Esophagus muscularis mucosa (tissue), 4 donors: ENCODE data around the gene RPS14. TPM values are rescaled to one million over a fixed set of nuclear protein-coding genes. Genes with fewer than 3 reads are reported as not detected.

Experiments
- DNase-seq: peaks from one replicate; pipeline ENCODE4 v3.0.0-alpha.2; 2017; ENCODE audit errors: extremely low spot score
- H3K27ac ChIP-seq, 4 donors: fragments of 200-600 bp; sonication (generic); replicated peaks in 1 of 4; 1 replicate in 3 of 4; 2 replicates in 1 of 4; pipeline ENCODE4 v1.5.1; 2016 to 2019; ENCODE audit warnings: mild to moderate bottlenecking in 1 of 4
- H3K27me3 ChIP-seq, 4 donors: fragments of 200-600 bp; sonication (generic); one replicate each; pipeline versions ENCODE4 v1.5.1 to v1.6.0; 2016 to 2019
- H3K36me3 ChIP-seq, 4 donors: fragments of 200-600 bp; sonication (generic); one replicate each; pipeline ENCODE4 v1.5.1; 2016 to 2019
- H3K4me1 ChIP-seq, 4 donors: fragments of 200-600 bp; sonication (generic); one replicate each; pipeline ENCODE4 v1.5.1; 2016 to 2019
- H3K4me3 ChIP-seq, 4 donors: fragments of 200-600 bp; sonication (generic); 1 replicate in 2 of 4; 2 replicates in 2 of 4; pipeline ENCODE4 v1.5.1; 2016 to 2019; ENCODE audit warnings: mild to moderate bottlenecking in 4 of 4, moderate library complexity in 1 of 4
- H3K9me3 ChIP-seq, 4 donors: fragments of 200-600 bp; sonication (generic); 1 replicate in 3 of 4; 2 replicates in 1 of 4; pipeline ENCODE4 v1.5.1; 2016 to 2019
- EP300 ChIP-seq: sonication (generic); formaldehyde crosslinking; IDR thresholded peaks from one replicate; pipeline ENCODE4 v1.6.1; 2017; ENCODE audit warnings: antibody characterized with exemption
- POLR2A ChIP-seq: fragments of 450-650 bp; IDR thresholded peaks from one replicate; pipeline ENCODE4 v1.6.1; 2017; ENCODE audit warnings: antibody characterized with exemption, moderate library complexity, mild to moderate bottlenecking, low read depth
- POLR2AphosphoS5 ChIP-seq, 2 donors: sonication (generic); formaldehyde crosslinking; IDR thresholded peaks; one replicate each; pipeline ENCODE4 v1.6.1; 2017; ENCODE audit warnings: antibody characterized with exemption in 2 of 2
- WGBS: methylation state at CpG from one replicate; pipeline ENCODE4 v1.1.5; 2018; 5-methylcytosine and 5-hydroxymethylcytosine counted together
- intact Hi-C: fragments of 100-400 bp; cut with DNase I; formaldehyde crosslinking; loops from one replicate; pipeline ENCODE4 v1.15.1; 2023
- total RNA-seq, 4 donors: library from RNA; depleted of rRNA; stranded (reverse); fragments of >200 nt; gene quantifications; one replicate each; pipeline versions ENCODE4 v1.1.0 to v1.2.1, GENCODE V29; 2016
- TF ChIP-seq, protein P1 (sequence below), 3 experiments: fragments of 200-600 bp in 2 of 3; fragments of 450-650 bp in 1 of 3; sonication (generic) in 2 of 3; IDR thresholded peaks; one replicate each; pipeline ENCODE4 v1.5.1; 2017 to 2019; ENCODE audit warnings: antibody characterized with exemption in 3 of 3, mild to moderate bottlenecking in 2 of 3, moderate library complexity in 1 of 3

RPS14 gene
- total RNA-seq, 4 donors from 2014 or later = 1,492 to 3,727 (median 2,626) TPM

GRCh38 chr5:150491876-150492275, 42.3 kb upstream of the RPS14 start:
- no peaks in the 10 kb centered on the region for H3K9me3 ChIP-seq
- peaks cover 0 to 5% (median 0%) of the 10 kb centered on the region in 4 donors for H3K36me3 ChIP-seq
- H3K4me3 ChIP-seq = no peak overlapping the region
- H3K27me3 ChIP-seq = no peaks in the 10 kb centered on the region
- H3K4me1 ChIP-seq = peaks cover 70 to 96% (median 86%) of the 10 kb centered on the region in 4 donors
- H3K27ac ChIP-seq = peak overlapping the region; percentile 95 to 97 (median 96)
- whole genome bisulfite sequencing = 82% methylated on average over 3 of the region's 4 CpGs
- no peak for DNase-seq
- intact Hi-C loops = no loop called here
- TF ChIP-seq, protein P1, sequence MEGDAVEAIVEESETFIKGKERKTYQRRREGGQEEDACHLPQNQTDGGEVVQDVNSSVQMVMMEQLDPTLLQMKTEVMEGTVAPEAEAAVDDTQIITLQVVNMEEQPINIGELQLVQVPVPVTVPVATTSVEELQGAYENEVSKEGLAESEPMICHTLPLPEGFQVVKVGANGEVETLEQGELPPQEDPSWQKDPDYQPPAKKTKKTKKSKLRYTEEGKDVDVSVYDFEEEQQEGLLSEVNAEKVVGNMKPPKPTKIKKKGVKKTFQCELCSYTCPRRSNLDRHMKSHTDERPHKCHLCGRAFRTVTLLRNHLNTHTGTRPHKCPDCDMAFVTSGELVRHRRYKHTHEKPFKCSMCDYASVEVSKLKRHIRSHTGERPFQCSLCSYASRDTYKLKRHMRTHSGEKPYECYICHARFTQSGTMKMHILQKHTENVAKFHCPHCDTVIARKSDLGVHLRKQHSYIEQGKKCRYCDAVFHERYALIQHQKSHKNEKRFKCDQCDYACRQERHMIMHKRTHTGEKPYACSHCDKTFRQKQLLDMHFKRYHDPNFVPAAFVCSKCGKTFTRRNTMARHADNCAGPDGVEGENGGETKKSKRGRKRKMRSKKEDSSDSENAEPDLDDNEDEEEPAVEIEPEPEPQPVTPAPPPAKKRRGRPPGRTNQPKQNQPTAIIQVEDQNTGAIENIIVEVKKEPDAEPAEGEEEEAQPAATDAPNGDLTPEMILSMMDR (IDR thresholded peaks at IDR 0.05) = no peak
- TF ChIP-seq POLR2A (no peak), POLR2AphosphoS5 (IDR thresholded peaks at IDR 0.05) (no peak), EP300 (no peak)

- Histone ChIP-seq H3K36me3 (peaks cover 0 to 5% (median 0%) of the 10 kb centered on the region in 4 donors), H3K4me1 (peaks cover 62 to 87% (median 78%) of the 10 kb centered on the region in 4 donors), H3K9me3 (no peaks in the 10 kb centered on the region), H3K27me3 (no peaks in the 10 kb centered on the region), H3K27ac (peak overlapping the region; percentile 95 to 97 (median 96)), H3K4me3 (no peak overlapping the region)
- TF ChIP-seq EP300 = no peak
- no peak for TF ChIP-seq POLR2A
- TF ChIP-seq, protein P1 (IDR thresholded peaks at IDR 0.05) = no peak
- TF ChIP-seq POLR2AphosphoS5 (IDR thresholded peaks at IDR 0.05) = no peak
- DNase-seq = no peak
- 31% methylated on average over 1 of the region's 1 CpG for WGBS
- intact Hi-C loops = no loop called here
These were observed 41.2 kb upstream of the RPS14 start for GRCh38 chr5:150490754-150491153.

DNA sequence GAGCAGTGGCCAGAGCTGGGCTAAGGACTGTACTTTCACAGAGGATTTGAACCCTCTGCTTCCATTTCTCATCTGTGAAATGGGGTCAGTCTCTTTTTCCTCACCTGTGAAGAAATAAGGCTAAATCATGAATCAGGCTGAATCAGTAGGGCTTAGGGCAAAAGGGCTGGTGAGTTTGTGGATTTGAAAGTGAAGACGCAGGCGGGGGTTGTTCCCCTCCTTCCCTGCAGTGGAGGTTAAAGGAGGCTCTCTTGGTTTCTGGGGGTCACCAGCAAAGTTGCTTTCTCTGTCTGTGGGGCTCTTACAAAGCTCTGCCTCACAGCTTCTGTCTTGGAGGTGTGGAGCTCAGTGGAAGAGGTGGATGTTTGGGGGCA, 40.7 kb upstream of the RPS14 start:
- Histone ChIP-seq H3K27me3 (no peaks in the 10 kb centered on the region), H3K4me1 (peaks cover 65 to 85% (median 79%) of the 10 kb centered on the region in 4 donors), H3K36me3 (peaks cover 0 to 5% (median 0%) of the 10 kb centered on the region in 4 donors), H3K27ac (peak overlapping the region; percentile 95 to 97 (median 96)), H3K9me3 (no peaks in the 10 kb centered on the region), H3K4me3 (no peak overlapping the region)
- intact Hi-C loops = no loop called here
- TF ChIP-seq POLR2A (no peak), EP300 (no peak), POLR2AphosphoS5 (IDR thresholded peaks at IDR 0.05) (no peak)
- TF ChIP-seq, protein P1 (IDR thresholded peaks at IDR 0.05) = no peak
- DNase-seq = no peak
- 74% methylated on average over 2 of the region's 2 CpGs for WGBS

DNA sequence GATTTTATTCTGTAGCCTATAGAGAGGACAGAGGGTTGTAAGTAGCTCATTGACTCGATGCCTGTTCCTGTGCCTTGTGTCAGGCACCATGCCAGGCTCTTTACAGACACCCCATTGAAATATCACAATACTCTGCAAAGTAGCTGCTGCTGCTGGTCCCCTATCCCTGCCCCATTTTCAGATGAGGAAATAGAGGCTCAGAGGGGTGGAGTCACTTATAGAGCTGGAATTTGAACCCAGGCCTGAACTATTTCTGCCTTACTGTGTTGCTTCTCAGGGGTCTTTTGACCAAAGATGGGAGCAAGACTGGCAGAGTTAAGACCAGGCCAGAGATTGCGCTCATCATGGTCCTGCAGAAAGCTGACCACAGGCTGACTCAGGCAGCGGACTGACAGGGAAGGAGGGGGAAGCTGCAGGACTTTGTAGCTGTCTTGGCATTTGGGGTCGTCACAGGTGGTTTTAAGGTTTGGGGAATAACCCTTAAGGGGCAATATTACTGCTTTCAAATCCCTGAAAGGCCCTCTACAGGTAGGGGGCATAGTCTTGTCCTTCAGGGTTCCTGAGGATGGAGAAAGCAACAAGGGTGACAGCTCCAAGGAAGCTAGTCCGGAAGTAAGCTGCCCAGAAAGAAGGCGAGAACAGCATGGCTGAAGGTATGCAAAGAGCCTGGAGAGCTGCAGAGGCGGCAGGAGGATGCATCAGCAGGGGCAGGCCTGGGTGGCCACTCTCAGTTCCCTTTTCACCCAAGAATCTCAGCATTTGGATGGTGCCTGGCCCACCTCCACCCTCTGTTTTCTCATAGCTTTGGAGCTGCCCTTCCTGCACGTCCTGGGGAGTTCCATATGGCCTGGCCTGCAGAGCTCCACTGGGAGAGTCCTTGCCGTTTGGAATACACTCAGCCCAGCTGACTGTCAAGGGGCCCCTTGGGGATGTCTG, 40.1 kb upstream of the RPS14 start:
- peak overlapping the region in 3 of 4 donors; percentile 97 to 99 (median 99) for H3K4me3 ChIP-seq
- peak overlapping the region; percentile 95 to 97 (median 96) for H3K27ac ChIP-seq
- TF ChIP-seq EP300 (no peak), POLR2A (no peak), POLR2AphosphoS5 (IDR thresholded peaks at IDR 0.05) (no peak)
- TF ChIP-seq, protein P1 (IDR thresholded peaks at IDR 0.05) = no peak
- intact Hi-C loops = loop anchor here (5.0 kb wide), 1 partner anchor 33 kb away; no protein-coding TSS in a partner anchor
- H3K4me1 ChIP-seq = peaks cover 69 to 91% (median 83%) of the 10 kb centered on the region in 4 donors
- peaks cover 0 to 5% (median 0%) of the 10 kb centered on the region in 4 donors for H3K36me3 ChIP-seq
- no peaks in the 10 kb centered on the region for H3K9me3 ChIP-seq
- no peaks in the 10 kb centered on the region for H3K27me3 ChIP-seq
- 12% methylated on average over 7 of the region's 9 CpGs for WGBS
- DNase-seq = no peak
